ENCODE results near the gene BACH2.

BACH2 gene

GRCh38 chr6:90277302-90278011, 19.2 kb downstream of the BACH2 start:
- DNase-seq = no peak

- peak; percentile 73 to 89 (median 87) for DNase-seq
Measured at GRCh38 chr6:90274451-90275030, 22.1 kb downstream of the BACH2 start.

- no peak for DNase-seq
Measured at GRCh38 chr6:90273863-90274262, 22.8 kb downstream of the BACH2 start.

GRCh38 chr6:90272895-90273294, 23.7 kb downstream of the BACH2 start:
- no peak for DNase-seq

- DNase-seq = no peak
Measured at GRCh38 chr6:90271831-90272230, 24.8 kb downstream of the BACH2 start.

GRCh38 chr6:90269334-90269733, 27.3 kb downstream of the BACH2 start:
- DNase-seq = no peak

- no peak for DNase-seq
Measured at GRCh38 chr6:90268178-90268577, 28.5 kb downstream of the BACH2 start.

- no peak for DNase-seq
Measured at GRCh38 chr6:90266905-90267621, 29.6 kb downstream of the BACH2 start.

GRCh38 chr6:90264561-90264960, 32.1 kb downstream of the BACH2 start:
- no peak for DNase-seq

- no peak for DNase-seq
Measured at GRCh38 chr6:90263633-90264032, 33.0 kb downstream of the BACH2 start.

GRCh38 chr6:90261801-90262200, 34.8 kb downstream of the BACH2 start:
- no peak for DNase-seq

GRCh38 chr6:90257486-90257738, 39.2 kb downstream of the BACH2 start:
- DNase-seq = no peak

- DNase-seq = no peak
Measured at GRCh38 chr6:90256698-90257485, 39.8 kb downstream of the BACH2 start.

GRCh38 chr6:90253631-90254030, 43.0 kb downstream of the BACH2 start:
- no peak for DNase-seq

- DNase-seq = no peak
Measured at GRCh38 chr6:90251295-90251992, 45.2 kb downstream of the BACH2 start.

- no peak for DNase-seq
Measured at GRCh38 chr6:90250405-90250804, 46.2 kb downstream of the BACH2 start.

GRCh38 chr6:90249458-90249857, 47.2 kb downstream of the BACH2 start:
- no peak for DNase-seq

GRCh38 chr6:90249034-90249433, 47.6 kb downstream of the BACH2 start:
- DNase-seq = peak in 1 of 5 donors; percentile 45

GRCh38 chr6:90247262-90247661, 49.4 kb downstream of the BACH2 start:
- DNase-seq = no peak

- no peak for DNase-seq
Measured at GRCh38 chr6:90241229-90241880, 55.3 kb downstream of the BACH2 start.

GRCh38 chr6:90238496-90239266, 58.0 kb downstream of the BACH2 start:
- DNase-seq = no peak
